HepG2 (cell line): ENCODE measurements around the gene NYAP1. TPM values are rescaled to one million over a fixed set of nuclear protein-coding genes. Genes with fewer than 3 reads are reported as not detected.

Source experiments
- ATF7 ChIP-seq, 2 experiments: fragments of 450-650 bp in 1 of 2; sonication (generic) in 1 of 2; formaldehyde crosslinking in 1 of 2; IDR thresholded peaks; 2 replicates each; pipeline versions ENCODE4 v1.4.0 to v1.6.1; 2016 to 2020; ENCODE audit warnings: antibody characterized with exemption in 1 of 2, mild to moderate bottlenecking in 1 of 2, missing genetic modification reagents in 1 of 2
- FOXO1 ChIP-seq: sonication (generic); formaldehyde crosslinking; IDR thresholded peaks from 2 replicates; pipeline ENCODE4 v1.4.0; 2020; ENCODE audit warnings: missing genetic modification reagents
- HNRNPH1 ChIP-seq: fragments of 200-400 bp; formaldehyde crosslinking; optimal IDR thresholded peaks from 2 replicates; pipeline ENCODE3; 2017; ENCODE audit warnings: mild to moderate bottlenecking, low read depth, low read length
- HOXD1 ChIP-seq: sonication (generic); formaldehyde crosslinking; IDR thresholded peaks from 2 replicates; pipeline ENCODE4 v1.5.0; 2020; ENCODE audit warnings: missing genetic modification reagents
- JARID2 ChIP-seq: sonication (generic); formaldehyde crosslinking; IDR thresholded peaks from 2 replicates; pipeline ENCODE4 v1.8.1; 2023; ENCODE audit warnings: missing genetic modification reagents, inconsistent platforms; ENCODE audit not compliant: insufficient replicate concordance
- KDM5B ChIP-seq: sonication (generic); formaldehyde crosslinking; IDR thresholded peaks from 2 replicates; pipeline ENCODE4 v1.4.0; 2020; ENCODE audit warnings: missing genetic modification reagents, mild to moderate bottlenecking, borderline replicate concordance
- KLF15 ChIP-seq: sonication (generic); formaldehyde crosslinking; IDR thresholded peaks from 2 replicates; pipeline ENCODE4 v1.8.1; 2023; ENCODE audit warnings: borderline replicate concordance, mild to moderate bottlenecking, inconsistent platforms, missing genetic modification reagents, mixed read lengths
- MATR3 ChIP-seq: sonication (generic); formaldehyde crosslinking; IDR thresholded peaks from 2 replicates; pipeline ENCODE4 v1.4.0; 2020; ENCODE audit warnings: missing genetic modification reagents
- MXD4 ChIP-seq: IDR thresholded peaks from 2 replicates; pipeline ENCODE4 v1.6.1; 2016; ENCODE audit warnings: mild to moderate bottlenecking, missing biosample characterization, missing genetic modification reagents
- PCBP1 ChIP-seq: fragments of 200-400 bp; formaldehyde crosslinking; IDR thresholded peaks from 2 replicates; pipeline ENCODE4 v1.6.1; 2017; ENCODE audit warnings: mild to moderate bottlenecking, low read depth, low read length, borderline replicate concordance
- RAD21 ChIP-seq: fragments of 450-650 bp; formaldehyde crosslinking; IDR thresholded peaks from 2 replicates; pipeline ENCODE4 v1.5.0; 2020; ENCODE audit warnings: mild to moderate bottlenecking
- SALL1 ChIP-seq: sonication (generic); formaldehyde crosslinking; IDR thresholded peaks from 2 replicates; pipeline ENCODE4 v1.8.0; 2022; ENCODE audit warnings: mild to moderate bottlenecking, missing genetic modification reagents
- SMARCC2 ChIP-seq: fragments of 450-650 bp; IDR thresholded peaks from 2 replicates; pipeline ENCODE4 v1.6.1; 2017; ENCODE audit warnings: antibody characterized with exemption, mild to moderate bottlenecking
- SMC3 ChIP-seq: IDR thresholded peaks from 2 replicates; pipeline ENCODE4 v1.6.1; 2011; ENCODE audit warnings: low read length, improper control_type of control experiment
- SP2 ChIP-seq: sonication (generic); formaldehyde crosslinking; IDR thresholded peaks from 2 replicates; pipeline ENCODE4 v1.5.1; 2020; ENCODE audit warnings: mild to moderate bottlenecking, missing genetic modification reagents
- ZMYM4 ChIP-seq: sonication (generic); formaldehyde crosslinking; IDR thresholded peaks from 2 replicates; pipeline ENCODE4 v1.8.1; 2023; ENCODE audit warnings: mild to moderate bottlenecking, missing genetic modification reagents
- ZNF331 ChIP-seq: sonication (generic); formaldehyde crosslinking; IDR thresholded peaks from 2 replicates; pipeline ENCODE4 v1.4.0; 2020; ENCODE audit warnings: missing genetic modification reagents
- ZSCAN9 ChIP-seq: IDR thresholded peaks from 2 replicates; pipeline ENCODE4 v1.6.1; 2016; ENCODE audit warnings: borderline replicate concordance
- polyA plus RNA-seq, 8 experiments: library from polyadenylated mRNA; depleted of rRNA in 3 of 8; stranded (reverse) in 7 of 8; unstranded in 1 of 8; fragments of >200 nt; fragmentation: Illumina TruSeq in 4 of 8; extraction: Trizol in 4 of 8; gene quantifications; 2 replicates each; pipeline versions ENCODE4 v1.2.1 to v1.2.3, GENCODE V29; 2011 to 2016; ENCODE audit warnings: low read depth in 4 of 8, missing spikeins in 1 of 8, mixed read lengths in 1 of 8; ENCODE audit not compliant: insufficient read depth in 1 of 8
- total RNA-seq, 5 experiments: library from RNA; depleted of rRNA; stranded (reverse); fragments of >200 nt; fragmentation: Illumina TruSeq; extraction: Trizol; gene quantifications; 2 replicates each; pipeline ENCODE4 v1.2.3, GENCODE V29; 2016; ENCODE audit warnings: low read depth in 1 of 5
- TF ChIP-seq, protein P1 (sequence below), 2 experiments: sonication (generic) in 1 of 2; formaldehyde crosslinking in 1 of 2; IDR thresholded peaks; 2 replicates each; pipeline versions ENCODE4 v1.4.0 to v1.6.1; 2016 to 2020; ENCODE audit warnings: borderline replicate concordance in 1 of 2, low read depth in 1 of 2, mild to moderate bottlenecking in 1 of 2, missing genetic modification reagents in 1 of 2
- TF ChIP-seq, protein P2 (sequence below): sonication (generic); formaldehyde crosslinking; IDR thresholded peaks from 2 replicates; pipeline ENCODE4 v1.8.0; 2022; ENCODE audit warnings: missing genetic modification reagents, low read depth, mild to moderate bottlenecking, borderline replicate concordance
- TF ChIP-seq, protein P3 (sequence below): sonication (generic); formaldehyde crosslinking; IDR thresholded peaks from 2 replicates; pipeline ENCODE4 v1.4.0; 2020; ENCODE audit warnings: missing genetic modification reagents; ENCODE audit errors: not compliant biosample characterization
- TF ChIP-seq, protein P4 (sequence below): IDR thresholded peaks from 2 replicates; pipeline ENCODE4 v1.6.1; 2018; ENCODE audit warnings: missing genetic modification reagents, mild to moderate bottlenecking, missing compliant biosample characterization

NYAP1 gene
- total and polyA plus RNA-seq, 2 of the 13 experiments (the other 11 are each of a cell fraction or from before 2014, with no cell fraction given): 0.15 to 0.46 TPM

DNA sequence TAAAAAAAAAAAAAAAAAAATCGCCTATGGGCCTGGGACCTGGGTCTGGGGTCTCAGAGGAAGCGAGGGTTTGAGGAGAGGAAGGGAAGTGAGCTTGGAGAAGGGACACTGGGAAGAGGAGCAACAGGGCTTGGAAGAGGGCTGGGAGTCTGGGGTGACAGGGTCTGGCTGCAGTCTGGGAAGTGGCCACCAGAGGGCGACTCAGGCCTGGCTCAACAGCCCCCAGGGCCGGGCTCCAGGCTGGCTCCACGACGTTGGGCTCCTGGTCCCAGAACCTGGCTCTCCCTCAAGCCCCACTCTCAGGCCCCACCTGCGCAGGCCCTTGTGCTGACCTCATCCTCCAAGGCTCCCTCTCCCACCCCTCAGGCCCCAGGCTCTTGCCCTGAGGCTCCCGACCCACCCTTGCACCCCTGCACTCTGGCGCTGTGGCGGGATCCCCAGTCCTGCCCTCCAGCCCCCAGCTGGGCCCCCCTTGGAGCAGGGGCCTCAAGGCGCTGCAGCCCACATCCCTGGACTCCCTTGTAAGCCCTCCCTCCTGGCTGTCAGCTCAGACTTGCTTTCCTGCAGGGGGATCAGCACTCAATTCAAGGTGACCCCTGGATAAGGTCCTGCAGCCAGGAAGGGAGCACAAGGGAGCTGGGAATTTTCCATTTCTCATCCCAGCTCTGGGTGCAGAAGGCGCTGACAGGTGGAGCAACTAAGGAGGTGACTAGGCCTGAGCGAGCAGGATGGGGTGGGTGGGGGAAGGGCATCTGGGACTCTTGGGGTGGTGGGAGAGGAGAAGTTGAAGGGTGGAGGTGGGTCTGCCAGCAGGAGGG lies 14.3 kb upstream of the NYAP1 start (continued):
- TF ChIP-seq PCBP1: peak; percentile 86; the same call in 1 of the 2 replicates
- TF ChIP-seq KLF15 (CRISPR knock-in tag): no peak
- peak; percentile 39; the same call in 1 of the 2 replicates for TF ChIP-seq SALL1 (CRISPR knock-in tag)
- no peak for TF ChIP-seq JARID2 (CRISPR knock-in tag)
- TF ChIP-seq MXD4 (CRISPR knock-in tag): no peak
- TF ChIP-seq, protein P1, sequence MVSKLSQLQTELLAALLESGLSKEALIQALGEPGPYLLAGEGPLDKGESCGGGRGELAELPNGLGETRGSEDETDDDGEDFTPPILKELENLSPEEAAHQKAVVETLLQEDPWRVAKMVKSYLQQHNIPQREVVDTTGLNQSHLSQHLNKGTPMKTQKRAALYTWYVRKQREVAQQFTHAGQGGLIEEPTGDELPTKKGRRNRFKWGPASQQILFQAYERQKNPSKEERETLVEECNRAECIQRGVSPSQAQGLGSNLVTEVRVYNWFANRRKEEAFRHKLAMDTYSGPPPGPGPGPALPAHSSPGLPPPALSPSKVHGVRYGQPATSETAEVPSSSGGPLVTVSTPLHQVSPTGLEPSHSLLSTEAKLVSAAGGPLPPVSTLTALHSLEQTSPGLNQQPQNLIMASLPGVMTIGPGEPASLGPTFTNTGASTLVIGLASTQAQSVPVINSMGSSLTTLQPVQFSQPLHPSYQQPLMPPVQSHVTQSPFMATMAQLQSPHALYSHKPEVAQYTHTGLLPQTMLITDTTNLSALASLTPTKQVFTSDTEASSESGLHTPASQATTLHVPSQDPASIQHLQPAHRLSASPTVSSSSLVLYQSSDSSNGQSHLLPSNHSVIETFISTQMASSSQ (IDR thresholded peaks at IDR 0.05; ENCODE audit: low read depth): no peak
- TF ChIP-seq, protein P1 (CRISPR knock-in tag; IDR thresholded peaks at IDR 0.05; ENCODE audit: borderline replicate concordance): peak; percentile 60; the same call in 1 of the 2 replicates
- TF ChIP-seq SMC3: peak; percentile 57; the same call in 1 of the 2 replicates
- TF ChIP-seq, protein P2, sequence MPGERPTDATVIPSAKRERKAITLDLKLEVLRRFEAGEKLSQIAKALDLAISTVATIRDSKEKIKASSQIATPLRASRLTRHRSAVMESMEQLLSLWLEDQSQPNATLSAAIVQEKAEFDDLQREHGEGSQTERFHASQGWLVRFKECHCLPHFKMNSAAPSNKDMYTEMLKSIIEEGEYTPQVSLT: no peak
- TF ChIP-seq FOXO1 (CRISPR knock-in tag): peak; percentile 5; the same call in 1 of the 2 replicates
- TF ChIP-seq MATR3 (CRISPR knock-in tag): no peak
- TF ChIP-seq, protein P3, sequence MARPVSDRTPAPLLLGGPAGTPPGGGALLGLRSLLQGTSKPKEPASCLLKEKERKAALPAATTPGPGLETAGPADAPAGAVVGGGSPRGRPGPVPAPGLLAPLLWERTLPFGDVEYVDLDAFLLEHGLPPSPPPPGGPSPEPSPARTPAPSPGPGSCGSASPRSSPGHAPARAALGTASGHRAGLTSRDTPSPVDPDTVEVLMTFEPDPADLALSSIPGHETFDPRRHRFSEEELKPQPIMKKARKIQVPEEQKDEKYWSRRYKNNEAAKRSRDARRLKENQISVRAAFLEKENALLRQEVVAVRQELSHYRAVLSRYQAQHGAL (CRISPR knock-in tag): no peak
- TF ChIP-seq HOXD1 (CRISPR knock-in tag): 0 out of 2 replicates have a peak, but pooled peaks have one; percentile 16
- TF ChIP-seq, protein P4, sequence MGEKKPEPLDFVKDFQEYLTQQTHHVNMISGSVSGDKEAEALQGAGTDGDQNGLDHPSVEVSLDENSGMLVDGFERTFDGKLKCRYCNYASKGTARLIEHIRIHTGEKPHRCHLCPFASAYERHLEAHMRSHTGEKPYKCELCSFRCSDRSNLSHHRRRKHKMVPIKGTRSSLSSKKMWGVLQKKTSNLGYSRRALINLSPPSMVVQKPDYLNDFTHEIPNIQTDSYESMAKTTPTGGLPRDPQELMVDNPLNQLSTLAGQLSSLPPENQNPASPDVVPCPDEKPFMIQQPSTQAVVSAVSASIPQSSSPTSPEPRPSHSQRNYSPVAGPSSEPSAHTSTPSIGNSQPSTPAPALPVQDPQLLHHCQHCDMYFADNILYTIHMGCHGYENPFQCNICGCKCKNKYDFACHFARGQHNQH: peak; percentile 44; the same call in 1 of the 2 replicates
- TF ChIP-seq ATF7 (IDR thresholded peaks at IDR 0.05): no peak
- TF ChIP-seq ATF7 (CRISPR knock-in tag; IDR thresholded peaks at IDR 0.05): no peak
- TF ChIP-seq ZSCAN9 (CRISPR knock-in tag): no peak
- peak; percentile 32; the same call in 1 of the 2 replicates for TF ChIP-seq ZMYM4 (CRISPR knock-in tag)
- TF ChIP-seq SMARCC2: no peak
- peak; percentile 32 for TF ChIP-seq ZNF331 (CRISPR knock-in tag)
- TF ChIP-seq KDM5B (CRISPR knock-in tag): peak; percentile 50; the same call in 1 of the 2 replicates
- no peak for TF ChIP-seq HNRNPH1
- peak; percentile 97 for TF ChIP-seq RAD21 (CRISPR knock-in tag)
- TF ChIP-seq SP2 (CRISPR knock-in tag): no peak
